ENCODE data around the gene PCDH8. TPM values are rescaled to one million over a fixed set of nuclear protein-coding genes. Genes with fewer than 3 reads are reported as not detected.

Gene PCDH8
- polyA plus RNA-seq, 1 of the 3 experiments (the other 2 are of a cell fraction), result not detected

DNA sequence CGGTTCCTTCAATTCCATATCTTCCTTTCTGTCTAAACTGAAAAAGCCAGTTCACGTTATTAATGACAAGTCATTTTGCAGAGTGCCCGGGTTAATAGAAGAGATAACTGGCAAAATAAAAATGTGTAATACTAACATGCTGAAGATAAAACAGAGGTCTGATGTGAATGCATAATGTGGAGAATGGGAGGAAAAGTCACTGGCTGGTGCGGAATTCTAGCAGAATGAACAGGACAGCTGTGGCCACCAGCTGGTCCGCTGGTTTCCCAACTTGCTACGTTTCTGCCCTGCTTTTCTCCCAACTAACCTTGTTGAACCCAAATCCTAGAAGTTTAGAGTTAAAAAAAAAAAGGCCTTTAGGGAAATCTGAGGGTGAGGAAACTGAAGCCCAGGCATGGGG, 42.4 kb downstream of the PCDH8 start:
- Histone ChIP-seq H2AFZ (ENCODE audit: low read depth) (no peak overlapping the region), H3K9me3 (no peaks in the 10 kb centered on the region), H3K36me3 (replicated peaks in 1 of 2; ENCODE audit: control insufficient read depth in 1 of 2, insufficient read depth in 2 of 2, low read length in 1 of 2) (no peaks in the 10 kb centered on the region), H4K20me1 (ENCODE audit: insufficient read depth) (no peaks in the 10 kb centered on the region), H3K27ac (ENCODE audit: low read depth in 2 of 2, low read length in 1 of 2) (no peak overlapping the region), H3K79me2 (ENCODE audit: insufficient read depth) (no peaks in the 10 kb centered on the region), H3K9ac (no peak overlapping the region), H3K4me2 (no peak overlapping the region), H3F3A (replicated peaks; ENCODE audit: insufficient read depth) (peaks cover 8% of the 10 kb centered on the region), H3K9me2 (no peaks in the 10 kb centered on the region), H3K4me1 (ENCODE audit: control insufficient read depth in 1 of 2, insufficient read depth in 2 of 2, low read depth in 1 of 2, low read length in 1 of 2) (peaks cover 6 to 7% of the 10 kb centered on the region in 2 experiments), H3K27me3 (ENCODE audit: insufficient read depth) (no peaks in the 10 kb centered on the region; the same call in 1 of the 2 replicates), H3K4me3 (ENCODE audit: low read depth in 2 of 2, low read length in 1 of 2) (no peak overlapping the region)
- TF ChIP-seq YY1 (IDR thresholded peaks at IDR 0.05; ENCODE audit: low read depth), result no peak
- TF ChIP-seq RFX5 (IDR thresholded peaks at IDR 0.05; ENCODE audit: low read length), result no peak
- TF ChIP-seq FOSL2 (IDR thresholded peaks at IDR 0.05; ENCODE audit: borderline replicate concordance, low read depth), result no peak
- TF ChIP-seq CHD2 (IDR thresholded peaks at IDR 0.05; ENCODE audit: low read length, partially characterized antibody), result no peak
- no peak for TF ChIP-seq RCOR1 (IDR thresholded peaks at IDR 0.05; ENCODE audit: low read length)
- ChIA-PET CTCF (interaction anchor here (1.1 to 3.2 kb wide), 3 partner anchors 43 to 196 kb away, joined by 3 to 18 read pairs (median 5); partner anchors contain the start of gene PCDH8), POLR2A (no interaction called here)
- DNase-seq, result no peak
- 53% methylated on average over 6 of the region's 6 CpGs for WGBS (ENCODE audit: low lambda C conversion rate)

GRCh38 chr13:52804202-52804641, 44.2 kb downstream of the PCDH8 start:
- peaks cover 7% of the 10 kb centered on the region for H3F3A ChIP-seq (replicated peaks; ENCODE audit: insufficient read depth)
- no peaks in the 10 kb centered on the region for H4K20me1 ChIP-seq (ENCODE audit: insufficient read depth)
- peak; percentile 30 for DNase-seq
- no peak overlapping the region for H2AFZ ChIP-seq (ENCODE audit: low read depth)
- H3K27me3 ChIP-seq (ENCODE audit: insufficient read depth), result no peaks in the 10 kb centered on the region; the same call in 1 of the 2 replicates
- no peaks in the 10 kb centered on the region for H3K79me2 ChIP-seq (ENCODE audit: insufficient read depth)
- H3K4me1 ChIP-seq (ENCODE audit: control insufficient read depth in 1 of 2, insufficient read depth in 2 of 2, low read depth in 1 of 2, low read length in 1 of 2), result peaks cover 0 to 3% of the 10 kb centered on the region in 2 experiments; a peak in 1 of 4 replicates
- POLR2A ChIA-PET, result no interaction called here
- no peak for TF ChIP-seq SMC3 (IDR thresholded peaks at IDR 0.05; ENCODE audit: low read depth, low read length)
- TF ChIP-seq TCF12 (IDR thresholded peaks at IDR 0.05), result peak; percentile 25
- no peak overlapping the region for H3K9ac ChIP-seq
- H3K4me2 ChIP-seq, result no peak overlapping the region
- CTCF ChIA-PET, result interaction anchor here (1.4 to 3.2 kb wide), 2 partner anchors 139 to 348 kb away, joined by 3 to 18 read pairs; no protein-coding TSS in a partner anchor
- 15% methylated on average over 3 of the region's 3 CpGs for WGBS (ENCODE audit: low lambda C conversion rate)
- H3K9me2 ChIP-seq, result no peaks in the 10 kb centered on the region
- H3K27ac ChIP-seq (ENCODE audit: low read depth in 2 of 2, low read length in 1 of 2), result peak overlapping the region in 1 of 2 experiments; percentile 0; a peak in 1 of 4 replicates
- H3K4me3 ChIP-seq (ENCODE audit: low read depth in 2 of 2, low read length in 1 of 2), result no peak overlapping the region
- no peaks in the 10 kb centered on the region for H3K9me3 ChIP-seq
- H3K36me3 ChIP-seq (replicated peaks in 1 of 2; ENCODE audit: control insufficient read depth in 1 of 2, insufficient read depth in 2 of 2, low read length in 1 of 2), result no peaks in the 10 kb centered on the region

GRCh38 chr13:52800856-52801255, 47.6 kb downstream of the PCDH8 start:
- TF ChIP-seq IRF3 (IDR thresholded peaks at IDR 0.05; ENCODE audit: low read depth, low read length) (no peak), NFIC (IDR thresholded peaks at IDR 0.05; ENCODE audit: borderline replicate concordance) (no peak), MAX (IDR thresholded peaks at IDR 0.05; ENCODE audit: low read depth) (no peak), NRF1 (IDR thresholded peaks at IDR 0.05; ENCODE audit: low read depth, low read length) (no peak), FOXM1 (IDR thresholded peaks at IDR 0.05; ENCODE audit: low read depth) (no peak), TAF1 (IDR thresholded peaks at IDR 0.05; ENCODE audit: borderline replicate concordance, low read depth, low read length) (no peak), GABPA (IDR thresholded peaks at IDR 0.05; ENCODE audit: low read depth) (no peak)
- DNase-seq, result no peak
- no peaks in the 10 kb centered on the region for H3K9me3 ChIP-seq
- ChIA-PET CTCF (interaction anchor here (0.9 to 1.7 kb wide), 4 partner anchors 8 to 148 kb away, joined by 3 to 11 read pairs (median 3); partner anchors contain the start of gene SUGT1), POLR2A (no interaction called here)
- H3K4me2 ChIP-seq, result no peak overlapping the region
- H3K27ac ChIP-seq (ENCODE audit: low read depth in 2 of 2, low read length in 1 of 2), result no peak overlapping the region
- no peak overlapping the region for H3K9ac ChIP-seq
- no peak overlapping the region for H3K4me3 ChIP-seq (ENCODE audit: low read depth in 2 of 2, low read length in 1 of 2)
- H3F3A ChIP-seq (replicated peaks; ENCODE audit: insufficient read depth), result no peaks in the 10 kb centered on the region
- H3K79me2 ChIP-seq (ENCODE audit: insufficient read depth), result no peaks in the 10 kb centered on the region
- no peaks in the 10 kb centered on the region for H3K9me2 ChIP-seq
- WGBS (ENCODE audit: low lambda C conversion rate), result 34% methylated on average over 5 of the region's 5 CpGs
- peaks cover 0 to 3% of the 10 kb centered on the region in 2 experiments; a peak in 1 of 4 replicates for H3K4me1 ChIP-seq (ENCODE audit: control insufficient read depth in 1 of 2, insufficient read depth in 2 of 2, low read depth in 1 of 2, low read length in 1 of 2)
- H4K20me1 ChIP-seq (ENCODE audit: insufficient read depth), result no peaks in the 10 kb centered on the region
- H2AFZ ChIP-seq (ENCODE audit: low read depth), result no peak overlapping the region
- no peaks in the 10 kb centered on the region; the same call in 1 of the 2 replicates for H3K27me3 ChIP-seq (ENCODE audit: insufficient read depth)
- H3K36me3 ChIP-seq (replicated peaks in 1 of 2; ENCODE audit: control insufficient read depth in 1 of 2, insufficient read depth in 2 of 2, low read length in 1 of 2), result no peaks in the 10 kb centered on the region

All from SK-N-SH (cell line).